ENCODE measurements around the gene COMMD1. TPM values are rescaled to one million over a fixed set of nuclear protein-coding genes. Genes with fewer than 3 reads are reported as not detected.

Gene COMMD1
- polyA plus RNA-seq, 4 donors: 29.1 to 45.4 (median 37.5) TPM

DNA sequence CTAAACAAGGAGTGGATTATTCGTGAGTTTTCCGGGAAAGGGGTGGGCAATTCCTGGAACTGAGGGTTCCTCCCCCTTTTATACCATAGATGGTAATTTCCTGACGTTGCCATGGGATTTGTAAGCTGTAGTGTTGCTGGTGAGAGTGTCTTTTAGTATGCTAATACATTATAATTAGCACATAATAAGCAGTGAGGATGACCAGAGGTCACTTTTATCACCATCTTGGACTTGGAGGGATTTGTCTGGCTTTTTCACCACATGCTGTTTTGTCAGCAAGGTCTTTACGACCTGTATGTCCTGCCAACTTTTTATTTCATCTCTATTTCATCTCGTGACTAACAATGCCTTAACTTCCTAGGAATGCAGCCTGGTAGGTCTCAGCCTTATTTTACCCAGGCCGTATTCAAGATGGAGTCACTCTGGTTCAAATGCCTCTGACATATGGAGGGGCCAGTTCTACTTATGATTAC lies 165.7 kb downstream of the COMMD1 start:
- Histone ChIP-seq H3K4me1 (ENCODE audit: control insufficient read depth in 3 of 3, insufficient read depth in 2 of 3, low read depth in 1 of 3, low read length in 2 of 3) (no peaks in the 10 kb centered on the region), H3K4me3 (ENCODE audit: low read depth in 1 of 3, low read length in 3 of 3) (no peak overlapping the region), H3K36me3 (ENCODE audit: control insufficient read depth in 3 of 3, insufficient read depth in 2 of 3, low read depth in 1 of 3, low read length in 3 of 3) (peaks cover 0 to 7% (median 0%) of the 10 kb centered on the region in 3 donors), H3K27ac (ENCODE audit: low read depth in 1 of 3, low read length in 2 of 3) (no peak overlapping the region), H3K27me3 (ENCODE audit: control insufficient read depth in 3 of 3, insufficient read depth in 3 of 3, low read length in 3 of 3) (no peaks in the 10 kb centered on the region), H3K9me3 (ENCODE audit: control insufficient read depth in 2 of 2, insufficient read depth in 1 of 2, low read depth in 1 of 2, low read length in 1 of 2) (peaks cover 0 to 17% of the 10 kb centered on the region in 2 donors)
- no peak for DNase-seq
- FAIRE-seq: no peak
- 80 to 87% (median 86%) methylated on average over 6 of the region's 6 CpGs for WGBS, 3 donors

- H3K9me3 ChIP-seq (ENCODE audit: control insufficient read depth in 2 of 2, insufficient read depth in 1 of 2, low read depth in 1 of 2, low read length in 1 of 2): peaks cover 0 to 17% of the 10 kb centered on the region in 2 donors
- no peaks in the 10 kb centered on the region for H3K27me3 ChIP-seq (ENCODE audit: control insufficient read depth in 3 of 3, insufficient read depth in 3 of 3, low read length in 3 of 3)
- no peak overlapping the region for H3K27ac ChIP-seq (ENCODE audit: low read depth in 1 of 3, low read length in 2 of 3)
- H3K4me1 ChIP-seq (ENCODE audit: control insufficient read depth in 3 of 3, insufficient read depth in 2 of 3, low read depth in 1 of 3, low read length in 2 of 3): no peaks in the 10 kb centered on the region
- DNase-seq (no peak), FAIRE-seq (no peak)
- H3K36me3 ChIP-seq (ENCODE audit: control insufficient read depth in 3 of 3, insufficient read depth in 2 of 3, low read depth in 1 of 3, low read length in 3 of 3): peaks cover 0 to 7% (median 0%) of the 10 kb centered on the region in 3 donors
- H3K4me3 ChIP-seq (ENCODE audit: low read depth in 1 of 3, low read length in 3 of 3): no peak overlapping the region
- WGBS, 3 donors: 97 to 98% (median 98%) methylated on average over 7 of the region's 7 CpGs
Observed at GRCh38 chr2:62071760-62072680, 166.5 kb downstream of the COMMD1 start.

DNA sequence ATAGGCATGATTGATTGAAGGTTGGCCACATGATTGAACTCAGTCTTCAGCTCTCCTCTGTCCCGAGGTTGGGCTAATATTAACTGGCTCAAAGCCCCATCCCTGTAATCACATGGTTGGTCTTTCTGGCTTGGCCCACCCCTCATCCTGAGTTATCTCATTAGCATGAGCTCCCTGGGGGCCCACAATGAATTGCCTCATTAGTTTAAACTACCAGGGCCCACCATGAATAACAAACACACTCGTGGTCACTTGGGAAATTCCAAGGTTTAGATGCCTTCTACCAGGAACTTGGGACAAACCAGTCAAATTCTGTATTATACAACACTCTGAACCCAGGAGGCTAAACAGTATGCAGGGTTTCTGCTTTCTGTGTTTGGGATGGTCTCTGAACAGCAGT lies 168.8 kb downstream of the COMMD1 start:
- Histone ChIP-seq H3K4me3 (ENCODE audit: low read depth in 1 of 3, low read length in 3 of 3) (no peak overlapping the region), H3K27ac (ENCODE audit: low read depth in 1 of 3, low read length in 2 of 3) (no peak overlapping the region), H3K4me1 (ENCODE audit: control insufficient read depth in 3 of 3, insufficient read depth in 2 of 3, low read depth in 1 of 3, low read length in 2 of 3) (no peaks in the 10 kb centered on the region), H3K36me3 (ENCODE audit: control insufficient read depth in 3 of 3, insufficient read depth in 2 of 3, low read depth in 1 of 3, low read length in 3 of 3) (peaks cover 0 to 7% (median 0%) of the 10 kb centered on the region in 3 donors), H3K27me3 (ENCODE audit: control insufficient read depth in 3 of 3, insufficient read depth in 3 of 3, low read length in 3 of 3) (no peaks in the 10 kb centered on the region), H3K9me3 (ENCODE audit: control insufficient read depth in 2 of 2, insufficient read depth in 1 of 2, low read depth in 1 of 2, low read length in 1 of 2) (peaks cover 0 to 17% of the 10 kb centered on the region in 2 donors)
- WGBS, 3 donors: 77 to 87% (median 87%) methylated on average over 2 of the region's 2 CpGs
- DNase-seq (no peak), FAIRE-seq (no peak)

- Histone ChIP-seq H3K9me3 (ENCODE audit: control insufficient read depth in 2 of 2, insufficient read depth in 1 of 2, low read depth in 1 of 2, low read length in 1 of 2) (peaks cover 0 to 10% of the 10 kb centered on the region in 2 donors), H3K27ac (ENCODE audit: low read depth in 1 of 3, low read length in 2 of 3) (no peak overlapping the region), H3K4me1 (ENCODE audit: control insufficient read depth in 3 of 3, insufficient read depth in 2 of 3, low read depth in 1 of 3, low read length in 2 of 3) (no peaks in the 10 kb centered on the region), H3K36me3 (ENCODE audit: control insufficient read depth in 3 of 3, insufficient read depth in 2 of 3, low read depth in 1 of 3, low read length in 3 of 3) (peaks cover 0 to 7% (median 0%) of the 10 kb centered on the region in 3 donors), H3K27me3 (ENCODE audit: control insufficient read depth in 3 of 3, insufficient read depth in 3 of 3, low read length in 3 of 3) (no peaks in the 10 kb centered on the region), H3K4me3 (ENCODE audit: low read depth in 1 of 3, low read length in 3 of 3) (no peak overlapping the region)
- 66 to 90% (median 86%) methylated on average over 6 of the region's 6 CpGs for WGBS, 3 donors
- DNase-seq: no peak
- FAIRE-seq: no peak
Observed at GRCh38 chr2:62076980-62077638, 171.6 kb downstream of the COMMD1 start.

DNA sequence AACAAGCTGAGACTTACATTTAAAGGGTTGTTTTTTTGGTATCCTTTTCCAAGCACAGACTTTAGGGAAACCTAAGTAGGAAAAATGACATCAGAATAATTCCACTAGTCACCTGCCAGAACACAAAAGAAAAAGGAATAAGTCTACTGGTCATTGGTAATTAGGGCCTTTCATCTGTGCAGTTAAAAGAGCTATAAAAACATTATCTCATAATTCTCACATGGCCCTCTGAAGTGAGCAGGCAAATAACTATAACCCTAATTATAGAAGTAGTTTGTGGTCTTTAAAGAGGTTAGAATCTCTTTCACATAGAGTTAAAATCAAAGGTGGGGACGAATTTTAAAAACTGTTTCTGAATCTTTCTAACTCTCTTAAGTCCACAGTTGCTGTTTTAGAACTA lies 179.3 kb downstream of the COMMD1 start:
- DNase-seq (no peak), FAIRE-seq (no peak)
- WGBS, 3 donors: 26 to 51% (median 32%) methylated on average over 1 of the region's 1 CpG
- no peaks in the 10 kb centered on the region for H3K9me3 ChIP-seq (ENCODE audit: control insufficient read depth in 2 of 2, insufficient read depth in 1 of 2, low read depth in 1 of 2, low read length in 1 of 2)
- H3K27me3 ChIP-seq (ENCODE audit: control insufficient read depth in 3 of 3, insufficient read depth in 3 of 3, low read length in 3 of 3): no peaks in the 10 kb centered on the region
- H3K4me3 ChIP-seq (ENCODE audit: low read depth in 1 of 3, low read length in 3 of 3): no peak overlapping the region
- no peaks in the 10 kb centered on the region for H3K36me3 ChIP-seq (ENCODE audit: control insufficient read depth in 3 of 3, insufficient read depth in 2 of 3, low read depth in 1 of 3, low read length in 3 of 3)
- no peaks in the 10 kb centered on the region for H3K4me1 ChIP-seq (ENCODE audit: control insufficient read depth in 3 of 3, insufficient read depth in 2 of 3, low read depth in 1 of 3, low read length in 2 of 3)
- no peak overlapping the region for H3K27ac ChIP-seq (ENCODE audit: low read depth in 1 of 3, low read length in 2 of 3)

- Histone ChIP-seq H3K27ac (ENCODE audit: low read depth in 1 of 3, low read length in 2 of 3) (no peak overlapping the region), H3K9me3 (ENCODE audit: control insufficient read depth in 2 of 2, insufficient read depth in 1 of 2, low read depth in 1 of 2, low read length in 1 of 2) (no peaks in the 10 kb centered on the region), H3K27me3 (ENCODE audit: control insufficient read depth in 3 of 3, insufficient read depth in 3 of 3, low read length in 3 of 3) (no peaks in the 10 kb centered on the region), H3K36me3 (ENCODE audit: control insufficient read depth in 3 of 3, insufficient read depth in 2 of 3, low read depth in 1 of 3, low read length in 3 of 3) (no peaks in the 10 kb centered on the region), H3K4me1 (ENCODE audit: control insufficient read depth in 3 of 3, insufficient read depth in 2 of 3, low read depth in 1 of 3, low read length in 2 of 3) (no peaks in the 10 kb centered on the region), H3K4me3 (ENCODE audit: low read depth in 1 of 3, low read length in 3 of 3) (no peak overlapping the region)
- DNase-seq (no peak), FAIRE-seq (no peak)
- 87 to 93% (median 91%) methylated on average over 3 of the region's 3 CpGs for WGBS, 3 donors
Observed at GRCh38 chr2:62089658-62090057, 184.2 kb downstream of the COMMD1 start.

DNA sequence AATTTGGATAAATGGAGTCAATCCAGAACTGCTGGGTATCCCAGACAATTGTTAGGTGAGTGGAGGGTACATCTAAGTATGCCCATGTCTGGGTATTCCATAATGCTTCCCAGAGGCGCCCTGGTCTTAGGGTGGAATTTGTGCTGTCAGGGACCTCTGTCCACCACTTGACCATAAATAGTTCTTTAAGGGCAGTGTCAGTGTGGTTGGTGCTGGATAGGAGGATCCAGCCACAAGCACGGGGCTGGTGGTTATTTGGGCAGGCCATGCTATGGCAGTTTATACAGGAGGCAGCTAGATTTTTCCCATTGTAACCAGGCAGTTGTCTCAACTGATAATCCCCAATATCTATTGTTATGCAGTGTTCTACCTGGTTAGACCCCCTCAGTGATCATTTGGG lies 186.0 kb downstream of the COMMD1 start:
- H3K4me1 ChIP-seq (ENCODE audit: control insufficient read depth in 3 of 3, insufficient read depth in 2 of 3, low read depth in 1 of 3, low read length in 2 of 3): no peaks in the 10 kb centered on the region
- no peak overlapping the region for H3K27ac ChIP-seq (ENCODE audit: low read depth in 1 of 3, low read length in 2 of 3)
- H3K36me3 ChIP-seq (ENCODE audit: control insufficient read depth in 3 of 3, insufficient read depth in 2 of 3, low read depth in 1 of 3, low read length in 3 of 3): no peaks in the 10 kb centered on the region
- H3K9me3 ChIP-seq (ENCODE audit: control insufficient read depth in 2 of 2, insufficient read depth in 1 of 2, low read depth in 1 of 2, low read length in 1 of 2): no peaks in the 10 kb centered on the region
- H3K27me3 ChIP-seq (ENCODE audit: control insufficient read depth in 3 of 3, insufficient read depth in 3 of 3, low read length in 3 of 3): no peaks in the 10 kb centered on the region
- H3K4me3 ChIP-seq (ENCODE audit: low read depth in 1 of 3, low read length in 3 of 3): no peak overlapping the region
- 95 to 100% (median 98%) methylated on average over 2 of the region's 2 CpGs for WGBS, 3 donors
- FAIRE-seq (no peak), DNase-seq (no peak)

DNA sequence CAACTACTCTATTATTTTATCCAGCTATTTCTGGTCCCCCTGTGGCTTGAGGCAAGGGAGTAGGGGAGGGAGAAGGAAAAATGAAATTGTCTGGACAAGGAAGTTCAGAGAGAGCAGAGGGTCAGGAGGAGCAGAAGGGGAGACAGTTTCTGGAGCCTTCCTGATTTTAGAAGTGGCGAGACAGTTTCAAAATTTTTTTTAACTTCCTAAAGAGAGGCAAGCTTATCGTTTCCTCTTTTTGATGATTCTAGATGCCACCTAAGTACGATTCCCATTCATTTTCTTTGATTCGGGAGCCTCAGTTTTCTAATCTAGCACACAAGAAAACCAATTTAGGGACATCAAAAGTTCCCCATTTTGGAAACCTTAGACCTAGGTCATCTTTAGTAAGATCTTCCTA lies 193.6 kb downstream of the COMMD1 start:
- no peak overlapping the region for H3K4me3 ChIP-seq (ENCODE audit: low read depth in 1 of 3, low read length in 3 of 3)
- 77 to 94% (median 81%) methylated on average over 4 of the region's 4 CpGs for WGBS, 3 donors
- H3K27me3 ChIP-seq (ENCODE audit: control insufficient read depth in 3 of 3, insufficient read depth in 3 of 3, low read length in 3 of 3): no peaks in the 10 kb centered on the region
- peaks cover 0 to 3% (median 0%) of the 10 kb centered on the region in 3 donors for H3K36me3 ChIP-seq (ENCODE audit: control insufficient read depth in 3 of 3, insufficient read depth in 2 of 3, low read depth in 1 of 3, low read length in 3 of 3)
- H3K27ac ChIP-seq (ENCODE audit: low read depth in 1 of 3, low read length in 2 of 3): no peak overlapping the region
- FAIRE-seq (no peak), DNase-seq (no peak)
- no peaks in the 10 kb centered on the region for H3K9me3 ChIP-seq (ENCODE audit: control insufficient read depth in 2 of 2, insufficient read depth in 1 of 2, low read depth in 1 of 2, low read length in 1 of 2)
- H3K4me1 ChIP-seq (ENCODE audit: control insufficient read depth in 3 of 3, insufficient read depth in 2 of 3, low read depth in 1 of 3, low read length in 2 of 3): no peaks in the 10 kb centered on the region
